IMR-90 (cell line): ENCODE data around the gene ATP1B3.

Source experiments
- CEBPB ChIP-seq: IDR thresholded peaks from 2 replicates; pipeline ENCODE4 v1.6.1; 2012; ENCODE audit warnings: low read depth, low read length, improper control_type of control experiment
- MAZ ChIP-seq: IDR thresholded peaks from 2 replicates; pipeline ENCODE4 v1.6.1; 2012; ENCODE audit warnings: low read depth, mild to moderate bottlenecking, low read length, improper control_type of control experiment, moderate library complexity, borderline replicate concordance
- MXI1 ChIP-seq: IDR thresholded peaks from 2 replicates; pipeline ENCODE4 v1.6.1; 2012; ENCODE audit warnings: low read depth, mild to moderate bottlenecking, low read length, moderate library complexity, borderline replicate concordance
- RCOR1 ChIP-seq: IDR thresholded peaks from 2 replicates; pipeline ENCODE4 v1.6.1; 2012; ENCODE audit warnings: mild to moderate bottlenecking, low read length, improper control_type of control experiment; ENCODE audit not compliant: insufficient replicate concordance
- TF ChIP-seq, protein P1 (sequence below): conservative IDR thresholded peaks from 2 replicates; pipeline ENCODE4 v1.5.1; 2012; ENCODE audit warnings: mild to moderate bottlenecking, low read depth, low read length, improper control_type of control experiment

DNA sequence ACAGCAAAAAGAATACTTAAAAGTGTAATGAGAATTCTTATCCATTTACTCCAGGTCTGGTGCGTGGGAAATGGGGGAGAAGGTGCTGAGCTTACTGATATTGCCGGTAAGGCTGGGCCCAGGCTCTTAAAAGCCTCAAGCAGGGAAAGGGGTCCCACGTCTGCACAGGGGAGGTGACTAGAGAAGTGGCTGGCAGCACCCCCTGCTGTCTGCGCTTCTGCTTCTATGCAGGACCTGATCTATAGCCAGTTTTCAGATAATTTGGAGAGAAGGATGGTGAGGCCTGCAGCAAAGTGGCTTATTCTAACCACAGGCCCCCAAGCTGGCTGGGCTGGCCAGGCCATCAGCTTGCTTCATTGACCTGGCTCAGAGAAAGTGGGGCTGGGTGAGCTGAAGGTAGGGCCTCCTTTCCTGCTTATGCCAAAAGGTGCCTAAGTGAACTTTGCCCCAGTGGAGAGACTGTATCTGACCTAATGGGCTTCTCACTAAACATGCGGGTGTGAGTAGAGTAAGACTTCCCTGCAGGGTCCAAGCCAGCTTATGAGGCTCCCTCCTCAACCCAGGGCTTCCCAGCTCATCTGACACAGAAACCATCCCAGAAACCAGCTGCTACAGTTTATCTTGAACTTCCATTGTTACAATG lies 30.9 kb upstream of the ATP1B3 start:
- TF ChIP-seq MAZ (no peak), CEBPB (no peak), MXI1 (no peak), RCOR1 (no peak)
- TF ChIP-seq, protein P1, sequence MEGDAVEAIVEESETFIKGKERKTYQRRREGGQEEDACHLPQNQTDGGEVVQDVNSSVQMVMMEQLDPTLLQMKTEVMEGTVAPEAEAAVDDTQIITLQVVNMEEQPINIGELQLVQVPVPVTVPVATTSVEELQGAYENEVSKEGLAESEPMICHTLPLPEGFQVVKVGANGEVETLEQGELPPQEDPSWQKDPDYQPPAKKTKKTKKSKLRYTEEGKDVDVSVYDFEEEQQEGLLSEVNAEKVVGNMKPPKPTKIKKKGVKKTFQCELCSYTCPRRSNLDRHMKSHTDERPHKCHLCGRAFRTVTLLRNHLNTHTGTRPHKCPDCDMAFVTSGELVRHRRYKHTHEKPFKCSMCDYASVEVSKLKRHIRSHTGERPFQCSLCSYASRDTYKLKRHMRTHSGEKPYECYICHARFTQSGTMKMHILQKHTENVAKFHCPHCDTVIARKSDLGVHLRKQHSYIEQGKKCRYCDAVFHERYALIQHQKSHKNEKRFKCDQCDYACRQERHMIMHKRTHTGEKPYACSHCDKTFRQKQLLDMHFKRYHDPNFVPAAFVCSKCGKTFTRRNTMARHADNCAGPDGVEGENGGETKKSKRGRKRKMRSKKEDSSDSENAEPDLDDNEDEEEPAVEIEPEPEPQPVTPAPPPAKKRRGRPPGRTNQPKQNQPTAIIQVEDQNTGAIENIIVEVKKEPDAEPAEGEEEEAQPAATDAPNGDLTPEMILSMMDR, result no peak
